Activated T-helper 17 cell treated with anti-CD3 and anti-CD28 coated beads, Interleukin-2, amount 50 U/mL, for 72 hours (primary cell): ENCODE data around the gene CDKAL1. TPM values are rescaled to one million over a fixed set of nuclear protein-coding genes. Genes with fewer than 3 reads are reported as not detected.

Experiments used
- ATAC-seq: fragments of 150-1000 bp; cut with Tn5 transposase; replicated peaks from 2 replicates; pipeline ENCODE4 v1.10.0; 2021; ENCODE audit warnings: mild to moderate bottlenecking, moderate library complexity
- H3K27ac Mint-ChIP-seq: one replicate; pipeline ENCODE4 v1.8.0; 2022; ENCODE audit warnings: mixed read lengths
- H3K27me3 Mint-ChIP-seq: one replicate; pipeline ENCODE4 v1.8.0; 2022; ENCODE audit warnings: mixed read lengths
- H3K36me3 Mint-ChIP-seq: one replicate; pipeline ENCODE4 v1.8.0; 2022; ENCODE audit warnings: low read depth, mild to moderate bottlenecking, mixed read lengths
- H3K4me1 Mint-ChIP-seq: one replicate; pipeline ENCODE4 v1.8.0; 2022; ENCODE audit warnings: mixed read lengths
- H3K4me3 Mint-ChIP-seq: one replicate; pipeline ENCODE4 v1.8.0; 2022; ENCODE audit warnings: mild to moderate bottlenecking, mixed read lengths
- H3K9me3 Mint-ChIP-seq: one replicate; pipeline ENCODE4 v1.8.0; 2022; ENCODE audit warnings: mixed read lengths
- total RNA-seq, 2 donors: library from RNA; stranded (reverse); gene quantifications; one replicate each; pipeline ENCODE4 v1.2.3, GENCODE V29; 2022

Gene CDKAL1
- total RNA-seq, 2 donors from 2014 or later = 27.7 to 31.9 TPM

- peaks cover 8% of the 10 kb centered on the region for H3K4me1 Mint-ChIP-seq
- H3K9me3 Mint-ChIP-seq = no peaks in the 10 kb centered on the region
- H3K4me3 Mint-ChIP-seq = no peak overlapping the region
- H3K27me3 Mint-ChIP-seq = no peaks in the 10 kb centered on the region
- ATAC-seq = no peak
- peaks cover 35% of the 10 kb centered on the region for H3K36me3 Mint-ChIP-seq
- H3K27ac Mint-ChIP-seq = no peak overlapping the region
These were observed 244.2 kb downstream of the CDKAL1 start for GRCh38 chr6:20778459-20778858.

GRCh38 chr6:20778912-20779311, 244.7 kb downstream of the CDKAL1 start:
- H3K27me3 Mint-ChIP-seq = no peaks in the 10 kb centered on the region
- ATAC-seq = peak; percentile 60
- peaks cover 36% of the 10 kb centered on the region for H3K36me3 Mint-ChIP-seq
- H3K4me3 Mint-ChIP-seq = no peak overlapping the region
- H3K4me1 Mint-ChIP-seq = peaks cover 8% of the 10 kb centered on the region
- no peak overlapping the region for H3K27ac Mint-ChIP-seq
- no peaks in the 10 kb centered on the region for H3K9me3 Mint-ChIP-seq

GRCh38 chr6:20789162-20789561, 254.9 kb downstream of the CDKAL1 start:
- Mint-ChIP-seq H3K4me3 (no peak overlapping the region), H3K36me3 (peaks cover 38% of the 10 kb centered on the region), H3K4me1 (peaks cover 6% of the 10 kb centered on the region), H3K9me3 (no peaks in the 10 kb centered on the region), H3K27me3 (no peaks in the 10 kb centered on the region), H3K27ac (no peak overlapping the region)
- no peak for ATAC-seq

- peak; percentile 63 for ATAC-seq
- no peaks in the 10 kb centered on the region for H3K9me3 Mint-ChIP-seq
- H3K27ac Mint-ChIP-seq = peak overlapping the region; percentile 46
- peaks cover 38% of the 10 kb centered on the region for H3K36me3 Mint-ChIP-seq
- H3K4me3 Mint-ChIP-seq = no peak overlapping the region
- H3K4me1 Mint-ChIP-seq = peaks cover 6% of the 10 kb centered on the region
- H3K27me3 Mint-ChIP-seq = no peaks in the 10 kb centered on the region
These were observed 256.0 kb downstream of the CDKAL1 start for GRCh38 chr6:20790032-20790791.

GRCh38 chr6:20791074-20791473, 256.8 kb downstream of the CDKAL1 start:
- Mint-ChIP-seq H3K27ac (peak overlapping the region; percentile 46), H3K36me3 (peaks cover 41% of the 10 kb centered on the region), H3K4me3 (no peak overlapping the region), H3K27me3 (no peaks in the 10 kb centered on the region), H3K4me1 (peaks cover 6% of the 10 kb centered on the region), H3K9me3 (no peaks in the 10 kb centered on the region)
- ATAC-seq = peak; percentile 46

- Mint-ChIP-seq H3K36me3 (peaks cover 49% of the 10 kb centered on the region), H3K27ac (no peak overlapping the region), H3K9me3 (no peaks in the 10 kb centered on the region), H3K4me3 (no peak overlapping the region), H3K27me3 (no peaks in the 10 kb centered on the region), H3K4me1 (peaks cover 6% of the 10 kb centered on the region)
- ATAC-seq = no peak
These were observed 257.7 kb downstream of the CDKAL1 start for GRCh38 chr6:20791944-20792343.

- Mint-ChIP-seq H3K27ac (no peak overlapping the region), H3K4me1 (peaks cover 6% of the 10 kb centered on the region), H3K4me3 (no peak overlapping the region), H3K27me3 (no peaks in the 10 kb centered on the region), H3K9me3 (no peaks in the 10 kb centered on the region), H3K36me3 (peaks cover 47% of the 10 kb centered on the region)
- no peak for ATAC-seq
These were observed 258.9 kb downstream of the CDKAL1 start for GRCh38 chr6:20793174-20793573.

GRCh38 chr6:20797597-20797996, 263.3 kb downstream of the CDKAL1 start:
- H3K9me3 Mint-ChIP-seq = no peaks in the 10 kb centered on the region

GRCh38 chr6:20800229-20800628, 266.0 kb downstream of the CDKAL1 start:
- no peak overlapping the region for H3K4me3 Mint-ChIP-seq
- no peak overlapping the region for H3K27ac Mint-ChIP-seq
- H3K4me1 Mint-ChIP-seq = no peaks in the 10 kb centered on the region
- ATAC-seq = no peak
- H3K36me3 Mint-ChIP-seq = peaks cover 29% of the 10 kb centered on the region
- H3K27me3 Mint-ChIP-seq = no peaks in the 10 kb centered on the region
- no peaks in the 10 kb centered on the region for H3K9me3 Mint-ChIP-seq

More at GRCh38 chr6:20797597-20797996, 263.3 kb downstream of the CDKAL1 start:
- no peaks in the 10 kb centered on the region for H3K27me3 Mint-ChIP-seq
- H3K4me3 Mint-ChIP-seq = no peak overlapping the region
- no peak overlapping the region for H3K27ac Mint-ChIP-seq
- peaks cover 37% of the 10 kb centered on the region for H3K36me3 Mint-ChIP-seq
- no peaks in the 10 kb centered on the region for H3K4me1 Mint-ChIP-seq
- ATAC-seq = no peak

GRCh38 chr6:20800653-20801052, 266.4 kb downstream of the CDKAL1 start:
- no peaks in the 10 kb centered on the region for H3K27me3 Mint-ChIP-seq
- H3K36me3 Mint-ChIP-seq = peaks cover 33% of the 10 kb centered on the region
- H3K4me3 Mint-ChIP-seq = no peak overlapping the region
- H3K27ac Mint-ChIP-seq = no peak overlapping the region
- peaks cover 3% of the 10 kb centered on the region for H3K9me3 Mint-ChIP-seq
- no peaks in the 10 kb centered on the region for H3K4me1 Mint-ChIP-seq
- no peak for ATAC-seq

- ATAC-seq = no peak
- Mint-ChIP-seq H3K9me3 (peaks cover 7% of the 10 kb centered on the region), H3K27me3 (no peaks in the 10 kb centered on the region), H3K36me3 (peaks cover 35% of the 10 kb centered on the region), H3K27ac (no peak overlapping the region), H3K4me1 (no peaks in the 10 kb centered on the region), H3K4me3 (no peak overlapping the region)
These were observed 267.3 kb downstream of the CDKAL1 start for GRCh38 chr6:20801595-20801994.

GRCh38 chr6:20802596-20802995, 268.3 kb downstream of the CDKAL1 start:
- H3K36me3 Mint-ChIP-seq = peaks cover 28% of the 10 kb centered on the region
- H3K27me3 Mint-ChIP-seq = no peaks in the 10 kb centered on the region
- H3K4me3 Mint-ChIP-seq = no peak overlapping the region
- H3K4me1 Mint-ChIP-seq = no peaks in the 10 kb centered on the region
- no peak overlapping the region for H3K27ac Mint-ChIP-seq
- H3K9me3 Mint-ChIP-seq = peaks cover 8% of the 10 kb centered on the region
- no peak for ATAC-seq

GRCh38 chr6:20805021-20805420, 270.8 kb downstream of the CDKAL1 start:
- H3K9me3 Mint-ChIP-seq = peaks cover 8% of the 10 kb centered on the region
- peaks cover 23% of the 10 kb centered on the region for H3K36me3 Mint-ChIP-seq
- no peak for ATAC-seq
- no peak overlapping the region for H3K4me3 Mint-ChIP-seq
- no peaks in the 10 kb centered on the region for H3K4me1 Mint-ChIP-seq
- H3K27me3 Mint-ChIP-seq = no peaks in the 10 kb centered on the region
- no peak overlapping the region for H3K27ac Mint-ChIP-seq

GRCh38 chr6:20806669-20807068, 272.4 kb downstream of the CDKAL1 start:
- Mint-ChIP-seq H3K9me3 (peaks cover 8% of the 10 kb centered on the region), H3K4me1 (no peaks in the 10 kb centered on the region), H3K27ac (no peak overlapping the region), H3K27me3 (no peaks in the 10 kb centered on the region), H3K4me3 (no peak overlapping the region), H3K36me3 (peaks cover 16% of the 10 kb centered on the region)
- no peak for ATAC-seq

GRCh38 chr6:20808439-20808838, 274.2 kb downstream of the CDKAL1 start:
- ATAC-seq = no peak
- H3K4me3 Mint-ChIP-seq = no peak overlapping the region
- no peaks in the 10 kb centered on the region for H3K4me1 Mint-ChIP-seq

More at GRCh38 chr6:20808439-20808838, 274.2 kb downstream of the CDKAL1 start:
- no peaks in the 10 kb centered on the region for H3K27me3 Mint-ChIP-seq
- peaks cover 16% of the 10 kb centered on the region for H3K36me3 Mint-ChIP-seq
- H3K9me3 Mint-ChIP-seq = peaks cover 8% of the 10 kb centered on the region
- H3K27ac Mint-ChIP-seq = no peak overlapping the region
